Brain microvascular endothelial cell (primary cell): Measurements from ENCODE around the gene TOP1.
"Not testable (repeated sequence)": the region's sequence is repeated elsewhere in the genome, so short reads cannot be mapped to it uniquely, and the experiment has no call there.

Source experiments
- DNase-seq: peaks from one replicate; pipeline ENCODE4 v3.0.0-alpha.2; 2020
- H3K27ac ChIP-seq: fragments of 250-450 bp; sonication (Bioruptor Pico); 2 replicates; pipeline ENCODE4 v1.5.1; 2020; ENCODE audit warnings: mild to moderate bottlenecking, moderate library complexity
- H3K27me3 ChIP-seq: fragments of 250-450 bp; sonication (Bioruptor Pico); replicated peaks from 2 replicates; pipeline ENCODE4 v1.5.1; 2020; ENCODE audit warnings: mild to moderate bottlenecking
- H3K36me3 ChIP-seq: fragments of 250-450 bp; sonication (Bioruptor Pico); replicated peaks from 2 replicates; pipeline ENCODE4 v1.5.1; 2020; ENCODE audit warnings: mild to moderate bottlenecking
- H3K4me3 ChIP-seq: 2 replicates; pipeline ENCODE4 v1.5.1; 2011; ENCODE audit warnings: low read depth, mild to moderate bottlenecking, control low read depth, low read length, moderate library complexity
- CTCF ChIP-seq: IDR thresholded peaks from 2 replicates; pipeline ENCODE4 v1.5.1; 2011; ENCODE audit warnings: low read depth, mild to moderate bottlenecking, moderate library complexity, low read length, control low read depth, inconsistent platforms; ENCODE audit errors: missing control alignments
- in situ Hi-C: cut with HindIII; loops from 2 replicates; pipeline ENCODE4 v1.10.0; 2017; ENCODE audit warnings: low sequenced_read_pairs, low pct_ligation_motif_present

The TOP1 gene

GRCh38 chr20:41110930-41111577, 82.4 kb downstream of the TOP1 start:
- no peaks in the 10 kb centered on the region for H3K27me3 ChIP-seq
- no peak overlapping the region for H3K4me3 ChIP-seq
- in situ Hi-C loops: no loop called here
- DNase-seq: no peak
- TF ChIP-seq CTCF: no peak
- H3K36me3 ChIP-seq: peaks cover 77% of the 10 kb centered on the region
- H3K27ac ChIP-seq: no peak overlapping the region

DNA sequence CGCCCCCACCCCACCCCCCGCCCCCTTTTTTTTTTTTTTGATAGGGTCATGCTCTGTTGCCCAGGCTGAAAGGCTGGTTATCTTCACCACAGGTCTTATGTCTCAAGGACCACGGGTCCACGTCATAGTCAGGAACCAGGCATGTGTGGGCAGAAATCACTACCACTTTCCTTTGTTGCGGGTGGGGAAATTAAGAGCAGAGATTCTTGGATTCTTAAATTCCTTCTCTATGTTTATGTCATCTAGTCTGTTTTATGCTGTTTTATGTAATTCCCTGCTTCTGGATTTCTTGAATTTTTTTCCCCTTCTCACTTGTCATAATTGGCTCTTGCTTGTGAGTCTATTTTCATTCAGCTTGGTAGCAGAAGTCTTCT, 82.9 kb downstream of the TOP1 start:
- Histone ChIP-seq H3K27me3 (no peaks in the 10 kb centered on the region), H3K36me3 (peaks cover 81% of the 10 kb centered on the region), H3K27ac (no peak overlapping the region), H3K4me3 (no peak overlapping the region)
- no peak for TF ChIP-seq CTCF
- in situ Hi-C loops: no loop called here
- DNase-seq: no peak

- Histone ChIP-seq H3K4me3 (no peak overlapping the region), H3K27me3 (no peaks in the 10 kb centered on the region), H3K36me3 (peaks cover 84% of the 10 kb centered on the region), H3K27ac (no peak overlapping the region)
- no peak for DNase-seq
- in situ Hi-C loops: no loop called here
- TF ChIP-seq CTCF: no peak
Observed at GRCh38 chr20:41116282-41116956, 87.8 kb downstream of the TOP1 start.

DNA sequence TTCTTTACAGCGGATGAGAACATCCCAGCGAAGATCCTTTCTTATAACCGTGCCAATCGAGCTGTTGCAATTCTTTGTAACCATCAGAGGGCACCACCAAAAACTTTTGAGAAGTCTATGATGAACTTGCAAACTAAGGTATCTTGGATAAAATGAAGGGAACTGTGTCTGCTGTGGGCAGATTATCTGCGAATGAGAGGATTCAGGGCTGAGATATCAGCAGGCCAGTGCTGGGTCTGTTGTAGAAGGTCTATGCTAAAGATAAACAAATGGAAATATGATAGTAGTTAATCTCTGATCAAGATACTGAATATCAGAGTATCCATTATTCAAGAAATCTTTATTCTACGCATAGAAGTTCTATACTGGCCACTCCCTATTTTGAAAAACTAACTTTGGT, 89.5 kb downstream of the TOP1 start:
- H3K27ac ChIP-seq, DNase-seq, in situ Hi-C loops: not testable (repeated sequence)

DNA sequence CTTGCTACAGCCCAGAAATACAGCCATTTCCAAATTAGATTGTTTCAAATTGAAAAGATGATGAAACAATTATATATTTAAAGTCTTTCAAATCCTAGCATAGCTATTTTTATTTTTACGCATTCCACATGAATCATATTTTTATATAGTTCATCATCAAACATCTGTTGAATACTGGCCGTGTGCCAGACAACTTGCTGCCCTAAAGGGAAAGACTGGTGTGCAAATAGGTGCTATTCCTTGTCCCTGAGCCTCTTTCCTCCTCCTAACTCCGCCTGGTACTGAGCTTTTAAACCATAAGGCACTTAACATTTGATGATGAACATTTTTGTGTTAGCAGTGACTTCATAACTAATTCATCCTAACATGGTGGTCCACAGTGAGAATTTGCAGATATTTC, 90.0 kb downstream of the TOP1 start:
- DNase-seq: no peak
- peaks cover 88% of the 10 kb centered on the region for H3K36me3 ChIP-seq
- in situ Hi-C loops: no loop called here

More for the DNA sequence above, 89.5 kb downstream of the TOP1 start:
- peaks cover 86% of the 10 kb centered on the region for H3K36me3 ChIP-seq
- H3K27me3 ChIP-seq, H3K4me3 ChIP-seq: not testable (repeated sequence)
- TF ChIP-seq CTCF: peak; percentile 13

More for the DNA sequence above, 90.0 kb downstream of the TOP1 start:
- TF ChIP-seq CTCF: no peak
- H3K27me3 ChIP-seq: no peaks in the 10 kb centered on the region
- no peak overlapping the region for H3K27ac ChIP-seq
- H3K4me3 ChIP-seq: no peak overlapping the region
